Urinary bladder (tissue), 4 donors: Measurements from ENCODE around the gene CCNL1. TPM values are rescaled to one million over a fixed set of nuclear protein-coding genes. Genes with fewer than 3 reads are reported as not detected.

Experiments used
- DNase-seq: peaks from one replicate; pipeline ENCODE4 v3.0.0-alpha.2; 2015; ENCODE audit errors: extremely low spot score
- H3K27ac ChIP-seq: one replicate; pipeline ENCODE4 v1.5.1; 2013; ENCODE audit warnings: low read depth, mild to moderate bottlenecking, moderate library complexity
- H3K36me3 ChIP-seq: one replicate; pipeline ENCODE4 v1.6.1; 2013; ENCODE audit warnings: mild to moderate bottlenecking, moderate library complexity; ENCODE audit not compliant: insufficient read depth
- H3K4me1 ChIP-seq: one replicate; pipeline ENCODE4 v1.6.1; 2013; ENCODE audit warnings: mild to moderate bottlenecking, moderate library complexity; ENCODE audit not compliant: insufficient read depth
- H3K4me3 ChIP-seq: one replicate; pipeline ENCODE4 v1.5.1; 2013; ENCODE audit warnings: low read depth, low read length
- WGBS: extraction: QIAGEN DNeasy Blood & Tissue Kit; methylation state at CpG from one replicate; pipeline ENCODE4 v1.1.7; 2013; 5-methylcytosine and 5-hydroxymethylcytosine counted together
- polyA plus RNA-seq: library from polyadenylated mRNA; stranded (reverse); fragments of 200-250 nt; gene quantifications from one replicate; pipeline ENCODE4 v1.2.3, GENCODE V29; 2013
- total RNA-seq: library from RNA; depleted of rRNA; stranded (reverse); fragments of >200 nt; gene quantifications from one replicate; pipeline ENCODE4 v1.2.3, GENCODE V29; 2014
- donor health status: healthy with polysubstance abuse.
- donor health status: healthy.

Gene CCNL1
- total and polyA plus RNA-seq, 2 donors: 68.1 to 214 TPM

DNA sequence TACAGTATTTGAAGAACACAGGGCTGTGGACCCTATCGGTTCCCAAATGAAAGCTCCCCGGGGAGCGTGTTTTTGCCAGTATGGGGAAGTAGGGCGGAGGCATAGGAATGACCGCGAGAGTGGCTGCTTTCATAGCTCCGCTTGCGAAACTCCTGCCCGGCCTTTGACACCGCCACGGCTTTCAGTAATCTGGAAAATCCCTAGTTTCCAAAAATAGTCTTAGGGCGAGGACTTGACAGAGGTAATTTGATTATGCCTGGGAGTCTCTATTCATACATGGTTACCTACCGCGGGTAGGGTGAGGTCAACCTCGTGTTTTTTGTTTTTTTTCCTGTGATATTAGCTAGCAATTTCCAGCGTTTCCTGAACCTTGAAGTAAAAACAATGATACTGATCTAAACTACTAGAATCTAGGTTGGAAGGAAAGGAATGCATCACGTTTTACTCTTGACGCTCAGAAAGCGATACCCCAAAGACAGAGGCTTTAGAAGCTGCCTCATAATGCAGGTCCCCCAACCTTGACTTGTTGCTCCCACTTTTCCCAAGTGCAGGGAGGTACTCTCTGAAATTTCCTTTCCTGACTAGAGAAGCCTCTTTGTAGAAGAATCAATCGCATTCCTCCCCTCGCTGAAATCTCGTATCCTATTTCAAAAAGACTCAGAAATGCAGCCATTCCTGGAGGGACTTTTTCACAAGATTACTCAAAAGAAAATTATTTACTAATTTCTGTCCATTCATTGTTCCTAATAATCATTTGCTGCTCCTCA lies 894 bp upstream of the CCNL1 start:
- peaks cover 2% of the 10 kb centered on the region for H3K36me3 ChIP-seq
- H3K4me1 ChIP-seq: no peaks in the 10 kb centered on the region
- H3K4me3 ChIP-seq: peak overlapping the region; percentile 94
- H3K27ac ChIP-seq: peak overlapping the region; percentile 97
- DNase-seq: peak; percentile 70
- 7% methylated on average over 22 of the region's 22 CpGs for WGBS

GRCh38 chr3:157159037-157159761 lies 748 bp downstream of the CCNL1 start:
- Histone ChIP-seq H3K4me1 (no peaks in the 10 kb centered on the region), H3K36me3 (peaks cover 2% of the 10 kb centered on the region), H3K27ac (peak overlapping the region; percentile 100), H3K4me3 (peak overlapping the region; percentile 94)
- WGBS: 1% methylated on average over 46 of the region's 46 CpGs
- DNase-seq: peak; percentile 59

DNA sequence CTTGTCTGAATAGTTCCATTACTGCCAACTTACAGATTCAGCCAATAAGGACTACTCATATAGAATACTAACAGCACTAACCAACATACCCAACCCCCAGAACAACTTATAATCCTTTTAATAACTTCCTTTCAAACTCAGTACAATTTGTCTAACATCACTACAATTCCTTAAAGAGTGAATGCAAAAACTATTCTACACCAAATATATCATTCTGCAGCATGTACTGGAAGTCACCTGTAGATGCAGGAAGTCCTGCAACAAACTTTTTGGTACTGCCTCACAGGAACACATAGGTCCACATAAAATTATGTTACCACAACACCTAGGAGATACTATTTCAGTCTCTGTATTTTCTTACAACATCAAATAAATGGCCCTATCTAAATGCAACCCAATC lies 2.1 kb downstream of the CCNL1 start:
- no peak overlapping the region for H3K27ac ChIP-seq
- no peaks in the 10 kb centered on the region for H3K4me1 ChIP-seq
- H3K4me3 ChIP-seq: no peak overlapping the region
- no peak for DNase-seq
- peaks cover 2% of the 10 kb centered on the region for H3K36me3 ChIP-seq

DNA sequence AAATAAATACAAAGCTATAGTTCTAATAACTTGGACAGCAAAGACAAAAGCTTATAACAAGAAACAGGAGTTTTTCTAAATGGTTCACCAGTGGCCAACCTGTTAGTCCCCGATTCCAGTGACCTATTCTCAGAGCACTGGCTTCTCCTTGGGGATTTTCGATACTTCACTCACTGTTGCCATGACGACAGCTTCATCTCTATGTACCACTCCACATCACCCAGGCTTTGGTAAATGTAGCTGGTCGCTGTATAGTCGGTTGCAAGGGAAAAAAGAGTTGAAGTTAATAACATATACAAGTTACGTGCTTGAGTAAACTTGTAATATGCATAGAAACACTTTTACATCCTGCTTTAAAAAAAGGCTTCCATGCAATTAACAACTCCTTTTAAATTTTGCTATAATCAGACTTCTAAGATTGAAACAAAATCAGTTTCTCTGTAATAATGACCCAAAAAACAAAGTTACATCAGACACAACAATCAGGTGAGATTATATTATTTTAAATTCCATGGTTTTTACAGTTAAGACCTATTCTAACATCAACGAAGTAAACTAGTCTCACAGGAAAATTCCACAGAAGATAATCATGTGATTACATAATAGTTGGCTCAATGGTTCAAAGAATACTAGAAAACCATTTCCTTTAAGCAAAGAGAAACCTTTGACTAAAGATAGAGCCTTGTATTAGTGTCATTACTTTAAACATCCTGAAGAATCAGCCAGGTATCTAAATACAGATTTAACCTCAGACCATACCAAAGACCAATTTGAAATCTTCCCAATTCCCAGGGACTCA lies 2.9 kb downstream of the CCNL1 start:
- H3K36me3 ChIP-seq: peaks cover 2% of the 10 kb centered on the region
- H3K4me3 ChIP-seq: no peak overlapping the region
- no peaks in the 10 kb centered on the region for H3K4me1 ChIP-seq
- no peak for DNase-seq
- no peak overlapping the region for H3K27ac ChIP-seq
- 59% methylated on average over 7 of the region's 7 CpGs for WGBS

DNA sequence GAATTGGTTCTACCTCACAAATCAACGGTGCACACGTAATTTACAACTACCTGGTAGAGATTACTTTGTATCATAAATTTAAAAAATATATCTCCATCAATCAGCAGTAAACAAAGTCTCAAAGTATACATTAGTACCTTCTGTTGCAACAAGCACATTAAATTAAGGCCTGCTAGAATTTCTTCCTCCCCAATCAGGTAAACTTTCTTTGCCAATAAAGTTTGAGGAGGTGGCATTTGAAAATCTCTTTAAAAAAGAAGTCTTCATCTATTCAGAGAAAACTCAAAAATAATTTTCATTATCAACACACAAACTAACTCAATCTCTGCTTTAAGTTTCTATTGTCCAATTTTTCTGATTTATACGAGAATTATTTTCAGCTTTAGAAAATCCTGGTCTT lies 4.4 kb downstream of the CCNL1 start:
- no peaks in the 10 kb centered on the region for H3K4me1 ChIP-seq
- H3K36me3 ChIP-seq: peaks cover 2% of the 10 kb centered on the region
- H3K4me3 ChIP-seq: no peak overlapping the region
- H3K27ac ChIP-seq: no peak overlapping the region
- no peak for DNase-seq
- WGBS: 53% methylated on average over 3 of the region's 3 CpGs

GRCh38 chr3:157154563-157155330 lies 5.2 kb downstream of the CCNL1 start:
- 42% methylated on average over 6 of the region's 6 CpGs for WGBS
- Histone ChIP-seq H3K4me1 (no peaks in the 10 kb centered on the region), H3K4me3 (no peak overlapping the region), H3K36me3 (peaks cover 3% of the 10 kb centered on the region), H3K27ac (no peak overlapping the region)
- DNase-seq: no peak

- H3K36me3 ChIP-seq: peaks cover 9% of the 10 kb centered on the region
Measured at GRCh38 chr3:157152930-157153329, 7.0 kb downstream of the CCNL1 start.

GRCh38 chr3:157152438-157152837 lies 7.5 kb downstream of the CCNL1 start:
- 95% methylated on average over 2 of the region's 2 CpGs for WGBS
- no peak for DNase-seq
- H3K4me1 ChIP-seq: no peaks in the 10 kb centered on the region

More at GRCh38 chr3:157152930-157153329, 7.0 kb downstream of the CCNL1 start:
- DNase-seq: no peak
- WGBS: 90% methylated on average over 1 of the region's 1 CpG
- Histone ChIP-seq H3K27ac (no peak overlapping the region), H3K4me3 (no peak overlapping the region), H3K4me1 (no peaks in the 10 kb centered on the region)

GRCh38 chr3:157151627-157152026 lies 8.3 kb downstream of the CCNL1 start:
- H3K36me3 ChIP-seq: peaks cover 9% of the 10 kb centered on the region

More at GRCh38 chr3:157152438-157152837, 7.5 kb downstream of the CCNL1 start:
- H3K4me3 ChIP-seq: no peak overlapping the region
- peaks cover 9% of the 10 kb centered on the region for H3K36me3 ChIP-seq
- no peak overlapping the region for H3K27ac ChIP-seq

DNA sequence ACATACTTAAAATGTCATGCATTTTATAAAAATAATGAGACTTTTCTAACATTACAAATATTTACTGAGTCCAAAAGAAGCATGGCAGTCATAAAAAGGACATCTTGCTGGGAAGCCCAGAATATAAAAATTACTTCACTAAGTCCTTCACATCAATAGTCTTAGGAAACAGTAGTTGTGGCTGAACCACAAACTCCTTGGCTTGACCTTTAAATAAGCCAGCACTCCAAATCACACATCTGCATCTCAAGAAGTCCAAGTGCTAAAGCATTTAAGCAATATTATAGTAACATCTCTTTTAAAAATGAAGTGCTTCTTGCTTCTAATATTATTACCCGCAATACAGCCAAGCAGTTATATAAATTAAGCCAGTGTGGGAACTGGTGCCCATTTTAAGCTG lies 8.8 kb downstream of the CCNL1 start:
- WGBS: 93% methylated on average over 1 of the region's 1 CpG
- DNase-seq: no peak
- Histone ChIP-seq H3K4me3 (no peak overlapping the region), H3K4me1 (no peaks in the 10 kb centered on the region), H3K36me3 (peaks cover 12% of the 10 kb centered on the region), H3K27ac (no peak overlapping the region)

More at GRCh38 chr3:157151627-157152026, 8.3 kb downstream of the CCNL1 start:
- WGBS: 84% methylated on average over 2 of the region's 2 CpGs
- Histone ChIP-seq H3K4me1 (no peaks in the 10 kb centered on the region), H3K27ac (no peak overlapping the region), H3K4me3 (no peak overlapping the region)
- DNase-seq: no peak

GRCh38 chr3:157149136-157149696 lies 10.7 kb downstream of the CCNL1 start:
- no peak overlapping the region for H3K4me3 ChIP-seq
- H3K27ac ChIP-seq: no peak overlapping the region
- H3K36me3 ChIP-seq: peaks cover 19% of the 10 kb centered on the region
- whole genome bisulfite sequencing: 95% methylated on average over 5 of the region's 5 CpGs
- no peak for DNase-seq
- H3K4me1 ChIP-seq: no peaks in the 10 kb centered on the region

- WGBS: 90% methylated on average over 15 of the region's 15 CpGs
- no peak for DNase-seq
- Histone ChIP-seq H3K4me1 (no peaks in the 10 kb centered on the region), H3K27ac (no peak overlapping the region), H3K36me3 (peaks cover 19% of the 10 kb centered on the region), H3K4me3 (no peak overlapping the region)
Measured at GRCh38 chr3:157148196-157148889, 11.6 kb downstream of the CCNL1 start.
